SH-SY5Y (cell line): Measurements from ENCODE around the gene OPN4.

Experiments
- GATA2 ChIP-seq: IDR thresholded peaks from 2 replicates; pipeline ENCODE4 v1.6.1; 2011; ENCODE audit warnings: mild to moderate bottlenecking, low read depth, low read length
- GATA3 ChIP-seq: IDR thresholded peaks from 2 replicates; pipeline ENCODE4 v1.6.1; 2011; ENCODE audit warnings: low read depth, mild to moderate bottlenecking, low read length, moderate library complexity

GRCh38 chr10:86715156-86715795, 60.9 kb downstream of the OPN4 start:
- TF ChIP-seq GATA3 (no peak), GATA2 (no peak)
